NCI-H128 (cell line): ENCODE measurements around the gene SSX5.
"Not testable (repeated sequence)": the region's sequence is repeated elsewhere in the genome, so short reads cannot be mapped to it uniquely, and the experiment has no call there.

ENCODE experiments used
- DNase-seq: peaks from one replicate; lab custom pipeline; 2025; ENCODE audit not compliant: unreplicated experiment; lab: John Stamatoyannopoulos, UW

The SSX5 gene

GRCh38 chrX:48196745-48197201 lies at the start of gene SSX5:
TSS of gene SSX5 (minus strand) at chrX:48196795. CDS start at chrX:48195358, 1,437 bp downstream.
- no peak for DNase-seq

- DNase-seq, result not testable (repeated sequence)
These were observed 27.6 kb upstream of the SSX5 start for GRCh38 chrX:48224196-48224595.

GRCh38 chrX:48214341-48214740 lies 17.7 kb upstream of the SSX5 start:
- DNase-seq, result not testable (repeated sequence)

GRCh38 chrX:48190024-48190423 lies 6.6 kb downstream of the SSX5 start:
- DNase-seq, result not testable (repeated sequence)

GRCh38 chrX:48181882-48182281 lies 14.7 kb downstream of the SSX5 start:
- not testable (repeated sequence) for DNase-seq

GRCh38 chrX:48180811-48181210 lies 15.8 kb downstream of the SSX5 start:
- DNase-seq, result no peak

GRCh38 chrX:48179691-48180090 lies 16.9 kb downstream of the SSX5 start:
- no peak for DNase-seq

- DNase-seq, result not testable (repeated sequence)
These were observed 30.3 kb downstream of the SSX5 start for GRCh38 chrX:48166322-48166721.

- DNase-seq, result no peak
These were observed 31.4 kb downstream of the SSX5 start for GRCh38 chrX:48165241-48165640.

GRCh38 chrX:48156014-48156413 lies 40.6 kb downstream of the SSX5 start:
- DNase-seq, result no peak

- DNase-seq, result no peak
These were observed 41.8 kb downstream of the SSX5 start for GRCh38 chrX:48154796-48155195.

GRCh38 chrX:48153769-48154168 lies 42.8 kb downstream of the SSX5 start:
- no peak for DNase-seq

- DNase-seq, result not testable (repeated sequence)
These were observed 53.9 kb downstream of the SSX5 start for GRCh38 chrX:48142697-48143096.

- DNase-seq, result not testable (repeated sequence)
These were observed 54.6 kb downstream of the SSX5 start for GRCh38 chrX:48141810-48142508.

GRCh38 chrX:48139076-48139475 lies 57.5 kb downstream of the SSX5 start:
- not testable (repeated sequence) for DNase-seq
